NCI-H1048 (cell line): ENCODE data around the gene EPDR1.

ENCODE experiments used
- DNase-seq: peaks from one replicate; lab custom pipeline; 2025; lab: John Stamatoyannopoulos, UW

EPDR1 gene

GRCh38 chr7:37920305-37920848 is at the start of gene EPDR1:
TSS of gene EPDR1 (plus strand) at chr7:37920640. CDS start at chr7:37920940, 300 bp downstream.
- peak; percentile 46 for DNase-seq

- DNase-seq, result no peak
These were observed 38.4 kb upstream of the EPDR1 start for GRCh38 chr7:37882086-37882485.

GRCh38 chr7:37893359-37893758 is 27.1 kb upstream of the EPDR1 start:
- no peak for DNase-seq

- DNase-seq, result no peak
These were observed 25.8 kb upstream of the EPDR1 start for GRCh38 chr7:37894671-37895070.

- DNase-seq, result no peak
These were observed 20.7 kb upstream of the EPDR1 start for GRCh38 chr7:37899712-37900247.

GRCh38 chr7:37901236-37901827 is 19.1 kb upstream of the EPDR1 start:
- DNase-seq, result no peak

- no peak for DNase-seq
These were observed 18.4 kb upstream of the EPDR1 start for GRCh38 chr7:37901890-37902524.

- DNase-seq, result no peak
These were observed 12.1 kb upstream of the EPDR1 start for GRCh38 chr7:37908221-37908788.

GRCh38 chr7:37912756-37913155 is 7.7 kb upstream of the EPDR1 start:
- DNase-seq, result no peak

- DNase-seq, result no peak
These were observed 5.0 kb upstream of the EPDR1 start for GRCh38 chr7:37915438-37915837.

GRCh38 chr7:37916017-37916672 is 4.3 kb upstream of the EPDR1 start:
- DNase-seq, result no peak

- no peak for DNase-seq
These were observed 3.5 kb upstream of the EPDR1 start, which contains the start of gene SFRP4 for GRCh38 chr7:37916673-37917660. TSS of gene SFRP4 (minus strand) at chr7:37916817. CDS start at chr7:37916537, 280 bp downstream.

- DNase-seq, result no peak
These were observed 1.9 kb upstream of the EPDR1 start for GRCh38 chr7:37918526-37918925.

GRCh38 chr7:37920849-37921805 is 687 bp downstream of the EPDR1 start:
- peak; percentile 38 for DNase-seq

- no peak for DNase-seq
These were observed 1.4 kb downstream of the EPDR1 start for GRCh38 chr7:37921876-37922275.

GRCh38 chr7:37923996-37924395 is 3.6 kb downstream of the EPDR1 start:
- DNase-seq, result no peak

- no peak for DNase-seq
These were observed 4.1 kb downstream of the EPDR1 start for GRCh38 chr7:37924491-37925041.

GRCh38 chr7:37925620-37926019 is 5.2 kb downstream of the EPDR1 start:
- DNase-seq, result no peak

- no peak for DNase-seq
These were observed 7.5 kb downstream of the EPDR1 start for GRCh38 chr7:37927773-37928444.
